HK-2 (cell line): ENCODE data around the gene FILIP1.

Experiments
- DNase-seq: peaks from one replicate; pipeline ENCODE4 v3.0.0-alpha.2; 2018; ENCODE audit not compliant: unreplicated experiment

Gene FILIP1

GRCh38 chr6:75266716-75267291 lies 226.8 kb downstream of the FILIP1 start:
- DNase-seq = no peak

- DNase-seq = no peak
These were observed 230.2 kb downstream of the FILIP1 start for GRCh38 chr6:75263401-75263750.

GRCh38 chr6:75262716-75263400 lies 230.7 kb downstream of the FILIP1 start:
- no peak for DNase-seq

- no peak for DNase-seq
These were observed 232.3 kb downstream of the FILIP1 start for GRCh38 chr6:75261299-75261698.

- no peak for DNase-seq
These were observed 236.1 kb downstream of the FILIP1 start for GRCh38 chr6:75257343-75258087.

GRCh38 chr6:75250552-75250951 lies 243.0 kb downstream of the FILIP1 start:
- DNase-seq = no peak

- DNase-seq = no peak
These were observed 243.8 kb downstream of the FILIP1 start for GRCh38 chr6:75249837-75250236.

GRCh38 chr6:75246386-75246785 lies 247.2 kb downstream of the FILIP1 start:
- no peak for DNase-seq

- no peak for DNase-seq
These were observed 249.5 kb downstream of the FILIP1 start for GRCh38 chr6:75244063-75244584.

GRCh38 chr6:75243333-75244062 lies 250.1 kb downstream of the FILIP1 start, which contains the start of gene COX7A2:
Gene COX7A2, minus strand, starts transcription at chr6:75243801. Its CDS starts 67 bp downstream, at chr6:75243734.
- peak; percentile 90 for DNase-seq
